Sciatic nerve (tissue), 2 donors: ENCODE data around the gene SGSH. TPM values are rescaled to one million over a fixed set of nuclear protein-coding genes. Genes with fewer than 3 reads are reported as not detected.

Source experiments
- ATAC-seq: fragments of 200-7000 bp; cut with Tn5 transposase; one replicate; pipeline ENCODE4 v1.9.1; 2020; ENCODE audit warnings: mild to moderate bottlenecking, moderate library complexity
- DNase-seq: peaks from one replicate; pipeline ENCODE4 v3.0.0-alpha.2; 2020; ENCODE audit warnings: low spot score
- intact Hi-C: fragments of 100-400 bp; cut with DNase I; formaldehyde crosslinking; loops from one replicate; pipeline ENCODE4 v1.14.2; 2022
- total RNA-seq: library from RNA; stranded (reverse); fragmentation: NEBNext Ultra II Directional; extraction: Animal tissue kit (Norgen Biotek cat#: 25700); gene quantifications from one replicate; pipeline ENCODE4 v1.2.1, GENCODE V29; 2021
- donor health status: DM: no; HTN: no; CAD: no.
- donor health status: DM: no; HTN: no; CAD: no.

The SGSH gene
- total RNA-seq, 1 donor from 2014 or later, result 46.8 TPM

DNA sequence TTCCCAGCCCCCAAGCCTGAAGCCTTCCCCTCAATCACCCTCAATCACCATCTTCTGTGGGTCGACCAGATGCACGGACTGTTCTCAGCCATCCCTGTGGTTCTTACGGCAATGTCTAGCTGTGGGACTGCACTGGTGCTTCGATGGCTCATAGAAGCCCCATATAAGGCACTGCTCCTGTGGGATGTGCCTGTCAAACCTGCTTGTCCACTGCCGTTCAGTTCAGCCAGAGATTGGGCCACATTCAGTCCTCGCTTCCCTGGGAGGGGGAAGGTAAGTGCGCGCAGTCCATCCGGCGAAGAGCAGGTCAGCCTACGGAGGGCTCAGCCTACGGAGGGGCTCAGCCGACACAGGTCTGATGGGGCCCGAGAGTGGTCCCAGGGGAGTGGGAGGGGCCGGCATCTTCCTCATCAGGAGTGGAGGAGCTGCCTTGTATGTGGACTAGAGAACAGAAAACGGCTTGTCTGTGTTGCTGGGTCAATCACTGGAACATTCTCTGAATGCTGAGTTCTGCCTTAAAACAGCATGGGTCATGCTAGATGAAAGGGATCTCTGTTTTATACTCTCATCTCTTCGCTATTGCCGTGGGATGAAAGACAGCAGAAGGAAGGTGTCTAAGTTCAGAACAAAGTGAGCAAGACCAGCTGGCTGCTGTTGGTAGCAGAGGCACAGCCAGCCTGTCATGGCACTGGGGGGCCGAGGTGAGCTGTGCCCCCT, 50.2 kb downstream of the SGSH start, which contains the start of gene CARD14:
CARD14 (plus strand) TSS at position 247 of the 717 bp plus-strand sequence. CDS start 11,409 bp downstream, outside the sequence.
- no peak for ATAC-seq
- intact Hi-C loops, result no loop called here
- no peak for DNase-seq

DNA sequence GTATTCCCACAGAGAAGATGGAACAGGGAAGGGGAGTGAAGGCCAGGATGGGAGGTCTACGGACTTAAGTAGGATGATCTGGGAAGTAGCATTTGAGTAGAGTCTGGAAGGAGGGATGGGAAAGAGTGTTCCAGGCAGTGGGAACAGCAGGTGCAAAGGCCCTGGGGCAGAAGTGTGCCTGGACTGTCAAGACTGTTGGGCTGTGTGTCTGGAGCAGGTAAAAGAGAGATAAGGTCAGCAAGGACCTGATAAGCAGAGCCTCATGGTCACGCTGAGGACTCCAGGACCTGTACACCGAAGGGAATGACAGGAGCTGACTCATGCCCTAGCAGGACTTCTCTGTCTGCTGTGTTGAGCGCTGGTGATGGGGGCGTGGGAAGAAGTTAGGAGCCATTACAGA, 51.0 kb downstream of the SGSH start:
- intact Hi-C loops, result no loop called here
- ATAC-seq (no peak), DNase-seq (no peak)

GRCh38 chr17:80168371-80168770, 51.8 kb downstream of the SGSH start:
- ATAC-seq, result no peak
- intact Hi-C loops, result no loop called here
- DNase-seq, result no peak

DNA sequence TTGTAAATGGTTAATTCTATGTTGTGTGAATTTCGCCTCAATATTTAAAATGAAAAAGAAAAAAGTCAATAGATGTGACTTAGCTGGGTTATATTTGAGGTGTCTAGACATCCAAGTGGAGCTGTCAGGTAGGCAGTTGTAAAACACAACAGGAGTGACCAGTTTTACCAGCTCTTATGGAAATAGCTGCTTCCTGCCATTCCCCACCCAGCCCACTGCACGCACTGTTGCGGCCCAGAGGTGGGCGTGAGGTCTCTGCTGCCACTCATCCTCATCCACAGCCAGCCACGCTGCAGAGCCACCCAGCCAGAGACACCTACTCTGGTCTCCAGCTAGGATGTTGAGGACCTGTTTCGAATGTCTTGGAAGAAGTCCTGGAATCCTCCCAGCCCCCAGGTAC, 53.7 kb downstream of the SGSH start:
- no peak for ATAC-seq
- DNase-seq, result no peak
- intact Hi-C loops, result no loop called here

DNA sequence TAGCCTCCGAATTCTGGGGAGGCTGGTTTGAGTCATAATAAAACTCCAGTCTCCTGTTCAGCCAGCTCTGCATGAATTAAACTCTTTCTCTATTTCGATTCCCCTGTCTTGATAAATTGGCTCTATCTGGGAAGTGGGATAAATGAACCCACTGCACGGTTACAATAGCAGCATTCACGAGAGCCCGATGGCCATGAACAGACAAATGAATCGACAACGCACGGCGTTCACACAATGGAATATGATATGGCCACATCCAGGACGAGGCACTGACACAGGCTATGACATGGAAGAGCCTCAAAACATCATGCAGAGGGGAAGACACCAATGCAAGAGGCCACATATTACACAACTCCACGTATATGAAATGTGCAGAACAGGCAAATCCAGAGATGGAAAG, 55.9 kb downstream of the SGSH start:
- DNase-seq (no peak), ATAC-seq (no peak)
- intact Hi-C loops, result no loop called here

GRCh38 chr17:80163336-80163735, 56.8 kb downstream of the SGSH start:
- ATAC-seq (no peak), DNase-seq (no peak)
- intact Hi-C loops, result no loop called here

DNA sequence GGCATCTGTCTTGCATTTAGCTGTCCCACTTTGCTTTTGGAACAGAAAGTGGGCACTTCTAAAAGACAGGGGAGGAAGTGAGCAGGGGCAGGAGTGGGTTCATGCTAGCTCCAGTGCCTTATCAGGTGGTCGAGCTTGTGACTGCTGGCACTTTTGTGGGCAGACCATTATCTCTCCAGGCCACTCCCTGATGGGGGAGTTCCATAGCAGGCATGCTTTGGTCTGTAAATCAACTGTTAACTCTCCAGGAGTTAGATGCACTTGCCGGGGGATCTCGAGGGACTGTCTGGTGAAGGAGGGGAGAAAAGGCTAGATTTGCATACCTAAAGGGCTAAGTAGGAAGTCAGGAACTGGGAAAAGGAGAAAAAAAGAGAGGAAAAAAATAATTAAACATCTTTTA, 59.6 kb downstream of the SGSH start:
- DNase-seq, result no peak
- intact Hi-C loops, result no loop called here
- peak; percentile 30 for ATAC-seq

Other genes with a start within 250 kb of the SGSH start
- 46.9 TPM for gene TBC1D16, start 184.5 kb downstream of the SGSH start, total RNA-seq
- gene CCDC40, start 183.7 kb downstream of the SGSH start, total RNA-seq, result 12.6 TPM
- gene GAA, start 118.8 kb downstream of the SGSH start, total RNA-seq, result 60.7 TPM
- gene EIF4A3, start 73.2 kb downstream of the SGSH start, total RNA-seq, result 66.0 TPM
- gene CARD14, start 50.3 kb downstream of the SGSH start, total RNA-seq, result 0.49 TPM
- gene SLC26A11, start 94 bp upstream of the SGSH start, total RNA-seq, result 35.9 TPM
- gene RNF213, start 40.5 kb upstream of the SGSH start, total RNA-seq, result 178 TPM
- gene ENDOV, start 194.8 kb upstream of the SGSH start, total RNA-seq, result 32.4 TPM